GM19023 (cell line): Measurements from ENCODE around the gene LYPD6B.

ENCODE experiments used
- ATAC-seq: cut with Tn5 transposase; IDR thresholded peaks from one replicate; pipeline ENCODE4 v1.9.1; 2021; ENCODE audit warnings: mild to moderate bottlenecking, moderate library complexity; ENCODE audit not compliant: unreplicated experiment

Gene LYPD6B

DNA sequence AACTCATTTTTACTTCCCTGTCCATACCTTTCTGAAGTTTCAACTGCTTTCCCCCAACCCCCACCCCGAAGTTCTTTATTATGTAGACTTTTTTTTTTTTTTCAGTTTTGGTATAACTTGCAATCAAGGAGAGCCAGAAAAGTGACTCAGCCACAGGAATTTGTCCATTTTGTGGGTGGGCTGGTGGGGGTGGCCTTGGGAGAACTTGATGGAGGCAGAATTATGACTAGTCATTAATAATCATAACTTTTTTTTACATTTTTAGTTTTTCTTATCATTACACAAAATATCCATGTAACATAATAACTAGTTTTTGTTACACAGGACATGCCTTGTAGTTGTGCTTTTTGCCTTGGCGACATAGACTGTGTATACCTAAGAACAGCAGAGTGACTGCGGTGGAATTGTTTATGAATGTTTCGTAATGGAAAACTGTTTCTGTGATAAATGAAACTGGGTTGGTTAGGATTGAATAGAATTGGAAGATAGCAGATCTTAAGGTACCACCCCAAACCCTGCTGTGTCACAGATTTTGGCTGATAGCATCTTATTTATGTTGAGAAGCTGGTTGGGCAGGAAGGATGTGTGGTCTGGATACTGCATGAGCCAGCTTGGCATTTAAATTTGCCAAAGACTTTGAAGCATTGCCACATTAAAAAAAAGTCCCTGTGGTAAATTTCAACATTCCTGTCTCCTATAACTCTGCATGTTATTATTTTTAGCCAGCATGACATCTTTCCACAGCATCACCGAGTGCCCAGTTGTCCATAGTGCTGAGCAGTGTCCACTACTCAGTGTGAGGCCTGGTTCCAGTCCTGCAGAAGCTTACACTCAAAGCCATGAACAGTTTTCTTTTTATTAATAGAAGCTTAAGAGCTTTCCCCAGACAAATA is 30.7 kb downstream of the LYPD6B start:
- no peak for ATAC-seq

DNA sequence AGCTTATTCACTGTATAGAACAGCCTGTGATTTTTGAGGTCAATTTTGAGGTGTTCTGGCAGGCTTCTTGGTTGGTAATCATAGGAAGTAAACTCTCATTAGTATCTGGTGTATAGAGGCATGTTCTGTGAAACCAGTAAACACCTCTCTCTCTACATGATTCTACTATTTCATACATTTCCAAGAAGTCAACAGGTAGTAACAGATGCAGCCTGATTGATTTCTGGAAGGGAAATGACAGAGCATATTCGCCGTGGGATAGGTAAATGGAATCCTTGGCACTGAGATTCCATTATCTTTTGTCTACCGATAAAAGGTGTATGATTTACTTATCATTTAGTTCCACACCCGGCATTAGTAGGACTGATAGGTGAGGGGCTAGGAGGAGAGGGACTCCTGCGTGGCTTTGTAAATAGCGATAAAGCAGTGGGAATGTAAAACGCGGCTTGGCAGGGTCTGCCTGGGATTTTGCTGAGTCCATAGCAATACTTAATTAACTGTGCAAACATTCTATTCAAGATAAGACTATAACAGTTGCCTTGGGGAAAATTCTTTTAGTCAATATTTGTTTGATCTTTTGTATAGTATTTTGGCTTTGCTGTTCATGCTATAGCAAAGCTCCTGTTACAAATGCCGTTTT is 32.3 kb downstream of the LYPD6B start:
- no peak for ATAC-seq

DNA sequence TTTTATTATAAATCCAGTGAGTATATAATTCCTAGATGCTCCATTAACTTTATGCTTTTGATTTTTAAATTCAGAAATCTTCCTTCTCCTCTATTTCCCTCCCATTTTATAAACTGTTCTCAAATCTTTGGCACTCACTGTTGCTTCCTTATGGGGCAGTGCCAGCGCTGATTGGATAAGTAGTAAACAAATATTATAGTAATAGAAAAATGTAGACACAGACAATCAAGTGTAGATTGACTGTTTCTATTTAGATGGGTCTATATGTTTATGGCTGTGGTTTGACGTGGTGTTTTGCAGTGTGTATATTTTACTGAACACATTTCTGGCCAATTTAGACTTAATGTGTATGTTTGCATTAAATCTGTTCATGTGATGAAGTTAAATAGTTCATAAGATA is 36.6 kb downstream of the LYPD6B start:
- no peak for ATAC-seq

DNA sequence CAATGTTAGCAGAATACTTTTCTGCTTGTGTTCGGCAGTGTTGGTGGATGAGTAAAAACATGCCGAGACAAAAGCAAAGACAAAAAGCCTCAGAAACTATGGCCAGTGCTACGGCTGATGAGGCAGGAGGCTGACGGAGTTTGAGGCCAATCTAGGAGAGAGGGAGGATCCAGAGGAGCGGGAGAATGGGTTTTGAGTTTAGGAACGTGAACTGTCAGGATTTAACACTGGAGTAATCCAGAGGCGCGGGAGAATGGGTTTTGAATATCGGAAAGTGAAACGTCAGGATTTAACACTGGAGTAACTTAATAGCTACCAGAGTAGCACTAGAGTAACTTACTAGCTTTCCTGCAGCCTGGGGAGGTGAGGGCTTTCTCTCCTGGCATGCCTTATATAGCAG is 37.4 kb downstream of the LYPD6B start:
- ATAC-seq, result no peak

DNA sequence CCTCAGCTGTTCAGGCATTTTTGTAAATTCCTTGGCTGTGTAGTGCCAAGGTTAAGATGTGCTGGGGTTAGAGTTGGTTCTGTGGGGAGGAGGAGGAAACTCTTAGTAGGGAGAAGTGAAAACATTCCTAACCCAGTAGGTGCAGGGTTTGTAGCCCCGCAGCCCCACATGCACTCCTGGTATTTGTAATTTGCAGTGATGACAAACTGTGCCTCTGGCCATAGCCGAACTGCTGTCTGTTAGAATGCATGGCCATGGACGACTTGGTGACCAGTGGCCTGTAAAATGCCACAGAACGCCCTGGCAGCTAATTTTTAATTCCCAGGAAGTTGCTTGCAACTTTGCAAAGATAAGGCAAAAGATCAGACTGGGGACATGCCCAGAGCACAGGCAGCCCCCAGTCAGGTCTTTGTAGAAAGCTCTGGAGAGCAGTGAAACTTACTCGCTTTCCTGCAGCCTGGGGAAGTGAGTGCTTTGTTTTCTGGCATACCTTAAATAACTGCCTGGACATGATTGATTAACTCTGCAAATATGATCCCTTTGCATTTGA is 38.4 kb downstream of the LYPD6B start:
- no peak for ATAC-seq

DNA sequence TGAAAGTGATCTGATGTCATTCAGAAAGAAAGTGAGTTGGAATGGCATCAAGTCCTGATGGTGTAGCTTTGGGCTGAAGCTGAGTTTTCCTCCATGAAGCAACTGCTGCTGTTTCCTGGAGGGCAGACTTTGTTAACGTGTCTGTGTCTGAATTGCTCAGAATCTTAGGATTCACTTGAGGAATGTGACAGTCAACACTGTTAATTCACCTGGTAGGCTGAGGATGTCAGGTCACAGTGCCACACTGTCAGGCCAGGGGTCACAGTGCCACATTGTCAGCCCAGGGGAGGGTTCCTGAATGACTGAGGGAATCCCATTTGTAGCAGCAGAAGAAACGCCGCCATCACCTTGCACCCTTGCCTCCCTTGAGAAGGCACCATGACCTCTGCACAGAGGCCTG is 39.4 kb downstream of the LYPD6B start:
- ATAC-seq, result no peak

DNA sequence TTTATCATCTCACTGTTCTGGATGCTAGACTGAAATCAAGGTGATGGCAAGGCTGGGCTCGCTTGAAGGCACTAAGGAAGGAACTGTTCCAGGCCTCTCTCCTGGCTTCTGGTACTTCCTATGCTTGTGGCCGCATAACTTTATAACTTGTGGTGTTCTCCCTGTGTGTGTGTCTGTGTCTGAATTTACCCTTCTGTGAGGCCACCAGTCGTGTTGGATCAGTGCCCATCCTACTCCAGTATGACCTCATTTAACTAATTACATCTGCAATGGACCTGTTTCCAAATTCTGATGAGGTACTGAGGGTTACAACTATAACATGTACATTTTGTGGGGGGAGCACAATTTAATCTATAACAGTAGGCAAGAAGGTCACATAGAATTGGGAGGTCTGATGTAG is 41.6 kb downstream of the LYPD6B start:
- no peak for ATAC-seq

DNA sequence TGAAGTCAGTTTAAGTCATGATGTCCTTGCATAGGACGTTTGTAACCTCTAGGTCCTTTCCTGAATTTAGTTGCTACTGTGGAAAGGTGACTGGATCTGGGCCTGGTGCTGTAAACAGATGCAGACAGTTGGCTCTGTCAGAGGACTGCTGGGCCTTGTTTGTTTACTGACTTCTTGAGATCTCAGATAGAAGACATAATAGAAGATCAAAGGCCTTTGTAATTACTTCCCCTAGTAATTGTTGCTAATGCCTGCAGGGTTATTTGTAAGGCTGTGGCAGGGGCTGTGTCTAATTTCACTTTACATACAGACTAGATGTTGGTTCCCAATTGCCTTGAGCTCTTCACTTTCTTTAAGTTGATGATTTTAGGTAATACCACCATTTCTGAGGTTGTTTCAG is 42.5 kb downstream of the LYPD6B start:
- ATAC-seq, result no peak

DNA sequence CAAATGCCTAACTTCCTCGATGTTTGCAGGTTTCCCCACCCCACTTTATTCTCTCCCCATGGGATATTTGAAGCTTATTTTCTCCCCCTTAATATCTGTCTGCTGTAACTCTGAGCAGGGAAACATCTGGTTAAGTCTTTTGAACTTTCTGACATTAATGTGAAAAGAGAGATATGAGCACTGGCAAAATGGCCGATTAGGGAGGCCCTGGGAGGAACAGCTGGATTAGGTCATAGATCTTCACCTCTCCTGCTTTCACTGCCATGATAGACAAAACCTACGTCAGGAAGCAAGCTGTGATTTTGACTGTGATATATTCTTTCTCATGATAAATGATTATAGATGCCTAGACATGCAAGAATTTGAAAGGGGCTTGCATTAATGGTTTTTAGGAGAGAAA is 43.6 kb downstream of the LYPD6B start:
- ATAC-seq, result no peak

DNA sequence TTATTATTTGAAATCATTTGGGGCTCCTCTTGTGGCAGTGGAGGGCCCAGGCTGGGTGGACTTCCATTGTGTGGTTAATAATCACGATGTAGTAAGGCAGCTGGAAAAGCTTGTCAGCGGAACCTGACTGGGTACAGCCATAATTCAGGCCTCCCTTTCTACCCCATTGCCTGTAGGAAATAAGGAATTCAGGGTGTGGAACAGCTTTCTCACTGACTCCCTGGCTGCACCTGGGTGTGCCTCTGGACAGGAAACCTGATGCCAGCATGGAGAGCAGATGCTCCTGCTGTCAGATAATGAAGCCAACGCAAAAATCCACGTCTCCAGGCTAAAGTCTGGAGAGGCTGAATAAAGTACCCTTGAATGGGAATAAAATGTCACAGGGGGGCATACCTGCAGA is 44.2 kb downstream of the LYPD6B start:
- ATAC-seq, result no peak

DNA sequence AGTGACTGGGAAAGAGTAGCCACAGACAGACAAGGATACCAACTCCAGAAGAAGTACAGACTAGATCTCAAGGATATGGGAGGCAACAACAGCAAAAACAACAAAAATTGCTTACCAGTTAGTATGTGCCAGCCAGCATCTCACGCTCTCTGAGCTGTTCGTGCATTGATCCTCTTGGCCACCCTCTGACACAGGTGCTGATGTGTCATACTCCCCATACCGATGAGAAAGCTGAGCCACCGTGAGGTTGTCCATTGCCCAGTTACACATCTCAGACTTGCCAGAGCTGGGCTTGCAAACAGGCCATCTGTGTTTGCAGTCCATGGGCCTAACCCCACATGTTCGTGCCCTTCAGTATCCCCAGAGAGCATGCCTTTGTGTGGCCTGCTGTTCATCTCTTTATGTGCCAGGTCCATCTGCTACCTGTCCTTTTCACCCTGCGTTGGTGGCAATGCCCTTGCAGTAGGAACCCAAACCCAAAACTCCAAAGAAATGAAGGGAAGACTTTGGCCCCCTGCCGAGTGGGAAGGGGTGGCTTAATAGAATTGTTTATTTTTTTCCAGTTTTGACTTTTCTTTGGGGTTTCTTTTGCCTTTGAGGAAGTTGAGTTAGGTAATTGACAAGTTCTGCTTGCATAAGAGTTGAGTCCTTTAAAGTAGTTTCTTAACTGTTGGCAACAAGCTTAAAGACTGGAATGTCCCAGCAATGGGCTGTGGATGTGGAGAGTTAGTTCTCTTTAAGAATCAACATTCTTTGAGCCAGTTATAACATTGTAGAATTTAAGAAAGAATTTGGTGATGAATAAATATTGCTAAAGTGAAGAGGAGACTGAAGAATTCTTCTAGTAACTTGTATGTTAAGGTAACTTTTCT is 46.7 kb downstream of the LYPD6B start:
- ATAC-seq, result no peak

DNA sequence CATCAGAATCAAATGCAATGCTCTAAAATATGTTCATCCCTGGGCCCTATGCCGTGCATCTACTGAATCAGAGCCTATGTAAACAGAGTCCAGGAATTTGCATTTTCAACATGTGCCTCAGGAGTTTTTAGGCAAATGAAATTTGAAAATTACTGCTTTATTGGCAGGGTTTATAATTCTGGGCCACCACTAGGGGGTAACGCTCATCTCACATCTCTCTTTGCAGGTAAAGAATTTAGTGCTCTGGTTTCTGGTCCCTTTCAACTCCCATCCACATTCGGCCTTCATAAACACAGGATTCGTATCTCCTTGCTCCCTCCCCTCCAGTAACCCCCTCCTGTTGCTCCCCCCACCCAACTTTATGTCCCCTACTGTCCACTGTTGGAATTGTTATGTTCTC is 49.3 kb downstream of the LYPD6B start:
- ATAC-seq, result no peak

DNA sequence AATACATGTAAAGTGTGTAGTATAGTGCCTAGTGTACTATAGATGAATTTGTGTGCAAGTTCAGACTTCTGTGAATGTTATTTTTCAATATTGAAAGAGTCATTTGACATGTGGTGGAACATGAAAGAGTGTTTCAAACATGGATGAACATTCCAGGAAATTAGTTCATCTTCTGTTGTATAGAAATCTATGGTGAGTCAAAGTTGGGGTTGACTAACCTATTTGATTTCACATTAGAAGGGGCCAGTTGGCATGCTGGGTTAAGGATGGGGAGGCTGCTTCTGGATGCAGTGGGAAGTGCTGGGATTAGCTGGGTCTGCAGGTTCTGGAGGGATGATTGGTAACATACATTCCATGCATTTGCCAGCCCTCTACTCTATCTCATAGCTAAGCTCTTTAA is 50.6 kb downstream of the LYPD6B start:
- no peak for ATAC-seq

DNA sequence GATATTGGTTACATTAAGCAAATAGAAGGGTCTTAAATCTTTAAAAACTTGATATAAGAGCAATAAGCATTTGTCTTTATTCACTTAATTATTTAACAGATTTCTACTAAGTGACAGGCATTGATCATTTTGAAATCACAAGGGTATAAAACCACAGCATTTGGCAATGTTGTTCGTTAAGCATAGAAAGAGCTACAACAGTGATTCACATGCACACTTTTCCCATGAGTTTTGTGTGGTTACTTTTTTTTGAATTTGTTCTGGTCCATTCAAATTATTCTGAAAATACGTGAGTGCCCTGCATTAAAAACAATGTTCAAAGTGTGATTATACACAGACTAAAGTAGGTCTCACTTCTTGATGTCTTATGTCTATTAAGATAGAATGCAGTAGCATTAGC is 52.2 kb downstream of the LYPD6B start:
- no peak for ATAC-seq

DNA sequence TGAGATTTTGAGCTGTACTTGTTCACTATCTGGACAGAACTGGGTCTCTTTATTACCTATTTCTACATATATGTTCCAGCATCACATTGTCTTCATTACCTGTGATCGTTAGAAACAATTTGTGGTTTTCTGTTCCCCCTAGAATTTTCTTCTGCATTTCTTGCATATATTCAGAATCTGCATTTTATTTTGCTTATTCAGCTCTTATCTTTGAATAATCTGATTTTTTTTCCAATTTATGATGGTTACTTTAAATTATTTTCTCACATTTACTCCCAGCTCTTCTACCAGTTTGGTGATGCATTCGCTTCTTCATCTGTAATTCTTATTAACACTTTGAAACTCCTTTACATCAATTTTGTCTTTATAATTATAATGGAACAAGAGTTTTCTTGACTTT is 55.1 kb downstream of the LYPD6B start:
- no peak for ATAC-seq

DNA sequence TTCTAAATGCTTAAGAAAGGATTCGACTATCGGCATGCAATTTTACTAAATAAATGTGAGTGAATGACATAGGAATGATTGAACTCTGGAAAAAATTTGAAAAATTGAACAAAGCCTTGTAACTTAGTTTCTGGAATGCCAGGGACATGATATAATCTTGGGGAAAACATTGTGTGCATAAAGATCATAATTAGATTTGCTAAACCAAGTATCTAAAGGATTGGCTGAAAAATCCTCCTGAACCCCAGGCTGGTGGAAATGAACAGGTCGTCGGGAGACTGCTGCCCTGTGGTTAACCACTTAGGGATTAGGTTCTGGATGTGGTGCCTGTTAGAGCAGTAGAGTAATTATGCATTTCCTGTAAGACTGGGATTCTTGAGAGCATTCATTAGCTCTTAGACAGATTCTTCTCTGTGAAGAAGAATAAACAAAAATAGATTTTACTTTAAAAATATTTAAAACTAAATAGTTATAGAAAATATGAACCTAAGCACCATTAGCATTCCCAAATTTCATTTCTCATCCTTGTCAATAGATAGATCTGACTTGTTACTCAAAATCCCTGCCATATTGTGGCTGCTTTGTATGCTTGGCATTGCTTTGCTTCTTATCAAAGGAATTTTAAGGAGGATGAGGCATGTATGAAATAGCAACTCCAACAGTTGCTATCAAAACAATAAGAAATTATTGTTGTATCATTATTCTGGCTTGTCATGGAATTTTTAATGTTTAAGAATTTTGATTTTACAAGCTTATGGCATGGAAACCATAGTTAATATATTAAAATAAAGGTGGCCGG is 55.9 kb downstream of the LYPD6B start:
- ATAC-seq, result no peak

DNA sequence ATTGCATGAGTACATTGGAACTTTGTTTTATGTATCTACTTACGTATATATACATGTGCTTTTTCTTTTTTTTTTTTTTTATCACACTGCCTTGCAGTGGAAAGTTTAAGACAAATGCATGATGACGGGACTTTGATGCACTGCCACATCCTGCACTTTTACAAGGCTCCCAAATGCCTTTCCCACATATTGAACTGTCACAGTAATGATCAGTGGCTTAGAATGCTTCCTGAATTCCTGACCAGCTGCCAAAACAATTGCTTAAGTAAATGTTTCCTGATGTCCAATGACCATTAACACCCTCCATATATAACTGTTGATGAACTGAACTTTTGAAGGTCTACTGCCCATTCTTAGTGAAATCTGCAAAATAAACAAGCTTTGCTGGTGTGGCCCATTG is 60.2 kb downstream of the LYPD6B start:
- ATAC-seq, result no peak

DNA sequence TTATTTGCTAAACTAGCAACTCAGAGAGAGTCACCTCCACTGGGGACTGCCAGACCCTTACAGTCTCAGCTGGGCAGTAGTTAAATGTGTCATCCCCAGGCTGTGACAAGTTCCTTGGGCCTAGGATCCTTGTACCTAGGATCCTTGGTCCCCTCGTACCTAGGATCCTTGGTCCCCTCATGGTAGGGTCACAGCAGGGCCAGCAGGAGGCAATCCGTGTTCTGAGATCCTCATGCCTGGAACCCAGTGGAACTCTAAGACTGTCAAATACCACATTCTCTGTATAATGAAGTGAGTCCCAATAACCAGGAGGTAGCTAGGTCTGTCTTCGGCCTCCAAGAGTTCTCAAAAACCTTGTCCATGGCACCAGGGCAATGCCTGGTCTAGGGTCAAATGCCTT is 60.8 kb downstream of the LYPD6B start:
- ATAC-seq, result no peak

DNA sequence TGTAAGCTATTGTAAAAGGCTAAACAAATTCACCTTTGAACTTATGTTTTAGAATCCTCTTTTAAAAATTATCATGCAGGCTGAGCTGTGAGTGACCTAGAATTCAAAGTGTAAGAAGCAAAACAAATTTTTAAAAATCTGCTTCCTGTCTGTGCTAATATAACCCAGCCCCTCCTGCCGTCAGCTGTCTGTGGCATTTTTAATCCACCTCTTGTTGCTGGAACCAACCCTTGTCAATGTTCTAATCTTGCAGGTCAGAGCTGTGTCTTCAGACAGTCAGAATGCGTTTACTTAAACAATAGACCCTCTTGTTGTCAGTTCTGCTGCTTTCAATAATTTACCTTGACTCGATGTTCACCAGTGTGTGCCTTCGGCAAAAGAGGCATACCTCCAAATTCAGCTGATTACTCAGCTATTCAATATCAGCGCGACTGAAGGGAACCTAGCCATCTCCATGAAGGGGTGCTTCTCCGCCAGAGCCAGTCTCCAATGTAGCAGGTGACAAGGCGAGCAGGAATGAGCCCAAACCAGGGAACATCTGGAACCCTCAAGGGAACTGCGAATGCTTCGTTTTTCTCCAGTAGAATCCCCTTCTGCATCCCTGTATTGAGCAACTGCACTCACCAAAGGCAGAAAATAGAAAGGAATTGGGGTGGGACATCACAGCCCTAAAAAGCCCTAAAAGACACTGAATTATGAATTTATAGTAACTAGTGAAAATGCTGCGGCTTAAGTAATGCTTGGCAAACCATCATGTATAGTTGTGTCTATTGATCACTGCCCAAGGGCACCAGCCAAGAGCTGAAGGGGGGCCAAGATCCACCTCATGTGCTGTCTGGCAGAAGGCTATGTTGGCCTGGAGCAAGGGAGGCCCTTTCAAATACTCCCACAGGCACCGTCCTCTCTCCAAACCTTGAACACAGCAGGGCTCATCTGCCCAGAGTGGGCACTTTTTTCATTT is 62.5 kb downstream of the LYPD6B start:
- no peak for ATAC-seq
